ENCODE measurements around the gene PLEKHF1.
"Not testable (repeated sequence)": the region's sequence is repeated elsewhere in the genome, so short reads cannot be mapped to it uniquely, and the experiment has no call there.

PLEKHF1 gene

GRCh38 chr19:29664753-29665214, 477 bp upstream of the PLEKHF1 start:
- DNase-seq, result no peak

- peak in 1 of 5 experiments; percentile 34 for DNase-seq
Measured at GRCh38 chr19:29665826-29666577, 741 bp downstream of the PLEKHF1 start.

- peak in 1 of 5 experiments; percentile 36 for DNase-seq
Measured at GRCh38 chr19:29666578-29667386, 1.5 kb downstream of the PLEKHF1 start.

GRCh38 chr19:29667387-29667783, 2.1 kb downstream of the PLEKHF1 start:
- DNase-seq, result no peak

DNA sequence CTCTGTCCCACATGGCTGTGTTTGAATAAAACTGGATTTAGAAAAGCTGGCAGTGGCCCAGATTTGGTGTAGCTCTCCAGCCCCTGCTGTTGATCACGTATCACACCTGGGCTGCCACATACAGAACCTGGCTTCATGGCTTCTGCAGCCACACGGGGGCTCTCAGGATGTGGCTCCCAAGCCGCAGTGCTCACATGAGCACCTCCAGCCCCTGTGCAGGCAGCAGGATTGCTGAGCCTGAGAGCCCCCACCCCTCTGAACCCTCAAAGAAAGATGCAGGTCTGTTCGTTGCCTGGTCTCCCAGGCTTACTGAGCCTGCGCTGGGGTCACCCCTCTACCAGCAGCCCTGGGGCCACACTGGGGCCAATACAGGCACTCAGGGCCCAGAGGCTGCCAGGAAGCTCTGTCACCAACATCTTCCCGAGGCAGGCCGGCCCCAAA, 2.7 kb downstream of the PLEKHF1 start:
- peak in 3 of 5 experiments; percentile 65 to 88 (median 85) for DNase-seq

- no peak for DNase-seq
Measured at GRCh38 chr19:29668746-29669609, 3.7 kb downstream of the PLEKHF1 start.

- no peak for DNase-seq
Measured at GRCh38 chr19:29670255-29670654, 5.0 kb downstream of the PLEKHF1 start.

DNA sequence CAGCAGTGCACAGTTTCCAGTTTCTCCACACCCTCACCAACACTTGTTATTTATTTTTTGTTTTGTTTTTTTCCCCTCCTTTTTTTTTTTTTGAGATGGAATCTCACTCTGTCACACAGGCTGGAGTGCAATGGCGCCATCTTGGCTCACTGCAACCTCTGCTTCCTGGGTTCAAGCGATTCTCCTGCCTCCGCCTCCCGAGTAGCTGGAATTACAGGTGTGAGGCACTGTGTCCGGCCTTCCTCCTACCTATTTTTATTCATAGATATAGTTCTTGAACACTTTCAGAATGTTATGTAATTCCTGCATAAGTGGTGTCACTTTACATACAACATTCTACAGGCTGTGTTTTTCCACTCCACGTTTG, 5.7 kb downstream of the PLEKHF1 start:
- not testable (repeated sequence) for DNase-seq

- peak; percentile 37 to 99 (median 77) for DNase-seq
Measured at GRCh38 chr19:29671393-29672160, 6.3 kb downstream of the PLEKHF1 start.

- DNase-seq, result no peak
Measured at GRCh38 chr19:29672319-29672932, 7.2 kb downstream of the PLEKHF1 start.

DNA sequence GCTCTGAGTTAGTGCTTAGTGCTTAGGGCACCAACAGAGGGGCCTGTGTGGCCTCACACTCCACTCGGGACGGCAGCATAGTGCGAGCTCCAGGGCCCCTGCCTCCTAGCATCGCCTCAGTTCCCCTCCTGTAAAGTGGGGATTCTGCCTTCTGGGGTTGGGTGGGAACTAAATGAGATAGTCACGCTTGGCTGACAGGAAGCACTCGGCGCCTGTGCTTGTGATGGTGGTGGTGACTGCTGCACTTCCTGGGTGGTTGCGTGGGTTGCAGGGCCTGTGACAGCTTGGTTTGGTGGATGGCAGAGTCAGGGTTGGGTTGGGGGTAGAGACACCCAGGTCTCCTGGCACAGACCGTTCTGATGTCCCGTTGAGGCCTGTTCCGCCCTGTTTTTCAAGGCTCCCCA, 7.7 kb downstream of the PLEKHF1 start:
- peak; percentile 54 to 97 (median 83) for DNase-seq

DNA sequence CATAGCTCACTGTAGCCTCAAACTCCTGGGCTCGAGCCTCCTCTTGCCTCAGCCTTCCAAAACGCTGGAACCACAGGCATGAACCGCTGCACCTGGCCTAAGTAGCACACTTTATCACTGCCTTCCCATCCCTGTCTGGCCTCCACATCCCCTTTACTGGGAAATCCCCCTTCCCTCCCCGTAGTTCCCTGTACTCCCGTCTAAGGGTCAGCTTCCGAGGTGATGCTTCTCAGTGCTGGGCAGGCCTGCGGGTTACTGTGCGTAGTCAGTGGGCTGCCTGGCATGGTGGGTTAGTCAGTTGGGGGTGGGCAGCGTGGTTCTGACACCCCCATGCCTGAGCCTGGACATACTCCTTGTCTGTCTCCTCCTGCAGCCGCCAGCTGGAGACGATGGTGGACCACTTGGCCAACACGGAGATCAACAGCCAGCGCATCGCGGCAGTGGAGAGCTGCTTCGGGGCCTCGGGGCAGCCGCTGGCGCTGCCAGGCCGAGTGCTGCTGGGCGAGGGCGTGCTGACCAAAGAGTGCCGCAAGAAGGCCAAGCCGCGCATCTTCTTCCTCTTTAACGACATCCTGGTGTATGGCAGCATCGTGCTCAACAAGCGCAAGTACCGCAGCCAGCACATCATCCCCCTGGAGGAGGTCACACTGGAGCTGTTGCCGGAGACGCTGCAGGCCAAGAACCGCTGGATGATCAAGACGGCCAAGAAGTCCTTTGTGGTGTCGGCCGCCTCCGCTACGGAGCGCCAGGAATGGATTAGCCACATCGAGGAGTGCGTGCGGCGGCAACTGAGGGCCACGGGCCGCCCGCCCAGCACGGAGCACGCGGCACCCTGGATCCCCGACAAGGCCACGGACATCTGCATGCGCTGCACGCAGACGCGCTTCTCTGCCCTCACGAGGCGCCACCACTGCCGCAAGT, 8.4 kb downstream of the PLEKHF1 start:
- no peak for DNase-seq

GRCh38 chr19:29674374-29675119, 9.3 kb downstream of the PLEKHF1 start:
- DNase-seq, result no peak

DNA sequence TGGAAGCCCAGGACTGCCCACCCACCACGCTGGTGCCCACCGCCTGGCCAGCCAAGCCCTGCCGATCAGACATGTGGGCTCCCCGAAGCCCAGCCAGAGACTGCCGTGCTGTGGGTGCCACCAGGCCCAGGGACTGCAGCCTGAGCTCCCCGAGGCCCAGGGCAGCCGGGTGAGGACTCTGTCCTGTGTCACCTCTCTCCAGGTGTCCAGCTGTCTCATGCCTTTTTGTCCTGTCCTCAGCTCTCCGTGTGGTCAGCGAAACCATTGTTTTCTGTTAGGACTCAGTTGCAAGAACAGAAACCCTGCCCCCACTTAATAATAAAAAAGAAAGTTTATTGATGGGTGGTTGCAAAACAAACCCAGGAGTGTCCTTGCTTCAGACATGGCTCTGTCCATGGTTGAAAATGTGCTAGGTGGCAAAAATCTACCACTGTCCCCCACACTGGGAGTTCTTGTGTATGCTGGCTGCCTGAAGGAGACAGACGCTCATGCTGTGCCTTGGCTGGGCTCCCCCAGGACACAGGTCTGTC, 9.9 kb downstream of the PLEKHF1 start:
- DNase-seq, result no peak

GRCh38 chr19:29675650-29676186, 10.5 kb downstream of the PLEKHF1 start:
- no peak for DNase-seq

DNA sequence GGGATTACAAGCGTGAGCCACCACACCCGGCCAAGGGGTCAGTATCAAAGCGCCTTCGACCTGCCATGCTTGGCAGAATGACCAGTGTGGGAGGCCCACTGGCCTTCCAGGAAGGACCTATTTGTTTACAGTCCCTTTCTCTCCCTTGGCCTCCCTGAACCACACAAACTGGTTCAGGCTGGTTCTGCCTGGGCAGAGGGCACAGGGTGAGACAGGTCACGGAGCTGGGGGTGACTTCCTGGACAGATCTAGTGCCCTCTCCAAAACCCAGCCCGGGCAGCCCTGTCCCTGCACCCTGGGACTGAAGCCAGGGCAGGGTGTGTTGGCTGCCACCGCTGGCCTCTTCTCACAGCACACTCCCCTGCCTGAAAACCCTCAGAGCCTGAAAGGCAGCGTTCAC, 11.3 kb downstream of the PLEKHF1 start:
- no peak for DNase-seq

DNA sequence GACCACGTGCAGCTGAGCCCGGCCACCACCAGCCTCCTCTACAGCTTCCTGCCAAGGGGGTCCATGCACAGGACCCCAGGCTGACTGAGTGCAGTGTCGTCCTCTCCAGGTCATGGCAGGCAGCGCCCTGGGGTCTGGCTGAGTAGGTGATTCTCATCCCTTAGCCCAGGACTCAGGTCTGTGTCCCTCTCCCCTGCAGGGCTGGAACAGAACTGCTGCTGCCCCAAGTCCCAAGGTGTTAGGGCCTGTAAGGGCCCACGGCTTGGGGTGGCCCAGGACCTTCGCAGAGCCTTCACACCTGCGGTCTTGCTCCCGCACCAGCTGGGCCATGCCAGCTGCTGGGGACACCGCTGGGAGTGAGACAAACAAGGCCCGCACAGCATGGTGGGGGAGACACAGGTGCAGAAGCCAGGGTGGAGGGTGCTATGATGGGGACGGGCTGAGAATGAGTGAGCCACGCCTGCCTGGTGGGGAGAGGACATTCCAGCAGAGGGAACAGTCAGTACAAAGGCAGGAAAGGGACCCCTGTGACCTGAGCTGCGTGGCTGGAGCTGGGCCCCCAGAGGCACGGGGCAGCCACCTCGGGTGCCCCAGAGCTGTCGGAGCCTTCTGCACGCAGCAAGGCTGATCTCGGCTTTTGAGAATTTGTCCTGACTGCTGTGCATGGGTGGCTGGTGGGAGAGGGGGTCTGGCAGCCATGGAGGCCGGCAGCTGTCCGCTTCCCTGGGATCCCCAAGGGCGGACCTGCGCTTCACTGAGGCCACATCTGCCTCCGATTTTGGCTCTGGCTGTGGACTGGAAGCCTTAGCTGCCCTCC, 11.9 kb downstream of the PLEKHF1 start:
- DNase-seq, result no peak

DNA sequence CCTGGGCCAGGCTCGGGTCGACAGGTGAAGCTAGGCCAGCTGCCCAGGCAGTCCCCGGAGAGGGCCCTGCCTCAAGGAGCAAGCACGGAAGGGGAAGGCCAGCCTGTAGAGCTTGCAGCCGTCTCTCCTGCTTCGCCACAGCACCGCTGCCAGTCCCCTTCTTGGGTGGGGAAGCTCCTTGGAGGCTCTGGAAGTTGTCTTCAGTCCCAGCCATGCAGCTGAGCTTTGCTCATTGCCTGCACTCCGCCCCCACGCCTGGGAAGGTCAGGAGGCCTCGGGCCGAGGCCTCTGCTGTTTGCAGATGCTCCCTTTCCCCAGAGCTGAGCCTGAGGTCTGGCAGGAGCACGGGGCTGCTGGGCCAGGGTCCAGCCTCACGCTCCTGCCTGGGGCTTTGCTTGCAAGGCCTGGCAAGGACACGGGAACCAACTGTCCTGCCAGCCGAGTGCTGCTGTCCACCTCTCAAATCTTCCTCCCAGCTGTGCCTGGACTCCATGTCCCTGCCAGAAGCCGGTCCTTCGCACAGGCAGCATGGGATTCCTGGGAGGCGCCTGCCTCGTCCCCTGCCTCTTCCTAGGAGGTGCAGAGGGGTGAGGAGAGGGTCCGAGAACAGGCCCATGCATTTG, 13.3 kb downstream of the PLEKHF1 start:
- DNase-seq, result no peak

All from T-helper 2 cell (primary cell).